MCF 10A (cell line): Measurements from ENCODE around the gene DCTN4. TPM values are rescaled to one million over a fixed set of nuclear protein-coding genes. Genes with fewer than 3 reads are reported as not detected.

Experiments
- BruUV-seq: library from RNA; stranded (reverse); fragments of 400-500 nt; replicated peaks from 2 replicates; lab custom pipeline; 2021; lab: Mats Ljungman, UMichigan
- CTCF ChIA-PET: fragments of 300-600 bp; sonication (Branson Sonifier 250); formaldehyde crosslinking; extraction: SDS; loops from one replicate; lab custom pipeline; 2021; ENCODE audit warnings: antibody characterized with exemption, inconsistent platforms; lab: Yijun Ruan, JAX
- POLR2A ChIA-PET: fragments of 300-600, 350-650 bp; sonication (Branson Sonifier 250); formaldehyde crosslinking; extraction: SDS; loops from one replicate; lab custom pipeline; 2020; ENCODE audit warnings: antibody characterized with exemption, inconsistent platforms; lab: Yijun Ruan, JAX
- DNase-seq: peaks from one replicate; pipeline ENCODE4 v3.0.0-alpha.2; 2018; ENCODE audit not compliant: unreplicated experiment
- H3K27ac Mint-ChIP-seq: one replicate; pipeline ENCODE4 v1.8.0; 2022; ENCODE audit warnings: mild to moderate bottlenecking, low read depth, mixed read lengths; ENCODE audit not compliant: unreplicated experiment
- H3K27me3 Mint-ChIP-seq: one replicate; pipeline ENCODE4 v1.8.0; 2022; ENCODE audit warnings: mixed read lengths; ENCODE audit not compliant: insufficient read depth, unreplicated experiment
- H3K36me3 Mint-ChIP-seq: one replicate; pipeline ENCODE4 v1.8.0; 2022; ENCODE audit warnings: mild to moderate bottlenecking, moderate library complexity, mixed read lengths; ENCODE audit not compliant: insufficient read depth, unreplicated experiment
- H3K4me1 Mint-ChIP-seq: one replicate; pipeline ENCODE4 v1.8.0; 2022; ENCODE audit warnings: mixed read lengths; ENCODE audit not compliant: insufficient read depth, unreplicated experiment
- H3K4me3 Mint-ChIP-seq: one replicate; pipeline ENCODE4 v1.8.0; 2022; ENCODE audit warnings: mild to moderate bottlenecking, moderate library complexity, mixed read lengths; ENCODE audit not compliant: unreplicated experiment
- H3K9me3 Mint-ChIP-seq: one replicate; pipeline ENCODE4 v1.8.0; 2022; ENCODE audit warnings: mixed read lengths; ENCODE audit not compliant: unreplicated experiment
- intact Hi-C: fragments of 100-400 bp; cut with micrococcal nuclease; formaldehyde crosslinking; loops from 2 replicates; pipeline ENCODE4 v1.14.1; 2022
- total RNA-seq: library from RNA; stranded (reverse); gene quantifications from 2 replicates; pipeline ENCODE4 v1.2.3, GENCODE V29; 2022
- TF ChIP-seq, protein P1 (sequence below): fragments of 200-600 bp; IDR thresholded peaks from one replicate; pipeline ENCODE4 v1.8.0; 2022; ENCODE audit warnings: antibody characterized with exemption, mild to moderate bottlenecking; ENCODE audit not compliant: unreplicated experiment

The DCTN4 gene
- total RNA-seq, 1 experiment from 2014 or later: 143 TPM

DNA sequence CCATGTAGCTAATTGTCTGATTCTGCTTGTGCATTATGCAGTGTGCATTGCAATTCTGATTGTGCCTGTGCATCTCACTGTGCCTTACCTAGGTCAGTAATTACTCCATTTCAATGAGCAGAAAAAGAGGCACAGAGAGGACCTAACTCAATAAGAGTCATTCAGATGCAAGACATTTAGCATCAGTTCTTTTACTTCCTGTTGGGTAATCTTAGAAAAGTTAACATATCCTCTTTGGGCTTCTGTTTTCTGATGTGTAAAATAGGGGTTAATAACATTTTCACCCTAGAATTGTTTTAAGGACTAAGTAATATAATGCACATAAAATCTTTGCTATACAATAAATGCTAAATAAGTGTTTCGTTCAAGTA is 7.0 kb upstream of the DCTN4 start:
- Mint-ChIP-seq H3K4me1 (peaks cover 23% of the 10 kb centered on the region), H3K36me3 (no peaks in the 10 kb centered on the region), H3K9me3 (peaks cover 8% of the 10 kb centered on the region), H3K27ac (no peak overlapping the region), H3K4me3 (no peak overlapping the region), H3K27me3 (no peaks in the 10 kb centered on the region)
- TF ChIP-seq, protein P1, sequence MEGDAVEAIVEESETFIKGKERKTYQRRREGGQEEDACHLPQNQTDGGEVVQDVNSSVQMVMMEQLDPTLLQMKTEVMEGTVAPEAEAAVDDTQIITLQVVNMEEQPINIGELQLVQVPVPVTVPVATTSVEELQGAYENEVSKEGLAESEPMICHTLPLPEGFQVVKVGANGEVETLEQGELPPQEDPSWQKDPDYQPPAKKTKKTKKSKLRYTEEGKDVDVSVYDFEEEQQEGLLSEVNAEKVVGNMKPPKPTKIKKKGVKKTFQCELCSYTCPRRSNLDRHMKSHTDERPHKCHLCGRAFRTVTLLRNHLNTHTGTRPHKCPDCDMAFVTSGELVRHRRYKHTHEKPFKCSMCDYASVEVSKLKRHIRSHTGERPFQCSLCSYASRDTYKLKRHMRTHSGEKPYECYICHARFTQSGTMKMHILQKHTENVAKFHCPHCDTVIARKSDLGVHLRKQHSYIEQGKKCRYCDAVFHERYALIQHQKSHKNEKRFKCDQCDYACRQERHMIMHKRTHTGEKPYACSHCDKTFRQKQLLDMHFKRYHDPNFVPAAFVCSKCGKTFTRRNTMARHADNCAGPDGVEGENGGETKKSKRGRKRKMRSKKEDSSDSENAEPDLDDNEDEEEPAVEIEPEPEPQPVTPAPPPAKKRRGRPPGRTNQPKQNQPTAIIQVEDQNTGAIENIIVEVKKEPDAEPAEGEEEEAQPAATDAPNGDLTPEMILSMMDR: no peak
- no peak for DNase-seq
- intact Hi-C loops: no loop called here
- CTCF ChIA-PET: interaction anchor here (0.7 to 18.3 kb wide), 8 partner anchors 12 to 206 kb away, joined by 4 to 348 read pairs (median 14); partner anchors contain the start of genes IRGM and SMIM3
- POLR2A ChIA-PET: interaction anchor here (0.9 to 18.2 kb wide), 2 partner anchors 10 to 66 kb away, joined by 6 to 541 read pairs; partner anchors contain the start of gene SMIM3
- BruUV-seq: no TSS peak

- TF ChIP-seq, protein P1: no peak
- no TSS peak for BruUV-seq
- ChIA-PET CTCF (interaction anchor here (1.1 to 18.3 kb wide), 11 partner anchors 11 to 515 kb away, joined by 3 to 348 read pairs (median 15); partner anchors contain the start of genes IRGM, RBM22 and SMIM3), POLR2A (interaction anchor here (0.6 to 18.2 kb wide), 3 partner anchors 10 to 25 kb away, joined by 3 to 541 read pairs (median 55); partner anchors contain the start of gene SMIM3)
- no peak for DNase-seq
- Mint-ChIP-seq H3K27ac (peak overlapping the region; percentile 95), H3K4me3 (no peak overlapping the region), H3K4me1 (peaks cover 23% of the 10 kb centered on the region), H3K9me3 (peaks cover 8% of the 10 kb centered on the region), H3K27me3 (no peaks in the 10 kb centered on the region), H3K36me3 (no peaks in the 10 kb centered on the region)
- intact Hi-C loops: no loop called here
These were observed 6.4 kb upstream of the DCTN4 start for GRCh38 chr5:150765011-150765798.

DNA sequence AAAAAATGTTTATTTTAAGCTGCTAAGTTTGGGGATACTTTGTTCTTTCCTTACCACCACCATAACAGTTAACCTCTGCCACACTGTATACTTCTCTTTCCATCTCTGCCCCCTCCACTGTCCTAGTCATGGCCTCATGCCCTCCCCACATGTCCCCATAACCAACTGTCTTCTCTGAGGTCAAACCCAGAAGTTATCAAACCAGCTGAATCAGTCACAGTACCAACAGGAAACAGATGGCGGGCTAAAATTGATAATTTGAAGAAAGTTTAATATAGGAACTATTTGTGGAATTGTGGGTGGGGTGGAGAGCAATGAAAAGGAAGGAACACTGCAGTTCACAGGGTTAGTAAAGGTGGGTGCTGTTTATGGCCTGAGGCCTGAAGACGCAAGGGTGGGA is 5.7 kb upstream of the DCTN4 start:
- peak overlapping the region; percentile 95 for H3K27ac Mint-ChIP-seq
- intact Hi-C loops: no loop called here
- BruUV-seq: no TSS peak
- no peaks in the 10 kb centered on the region for H3K27me3 Mint-ChIP-seq
- TF ChIP-seq, protein P1: no peak
- DNase-seq: no peak
- H3K4me1 Mint-ChIP-seq: peaks cover 25% of the 10 kb centered on the region
- POLR2A ChIA-PET: interaction anchor here (0.6 to 18.2 kb wide), 7 partner anchors 10 to 64 kb away, joined by 3 to 541 read pairs (median 12); partner anchors contain the start of genes RBM22 and SMIM3
- peaks cover 8% of the 10 kb centered on the region for H3K9me3 Mint-ChIP-seq
- H3K36me3 Mint-ChIP-seq: no peaks in the 10 kb centered on the region
- CTCF ChIA-PET: interaction anchor here (0.6 to 18.3 kb wide), 17 partner anchors 11 to 516 kb away, joined by 3 to 348 read pairs (median 5); partner anchors contain the start of genes IRGM, RBM22 and SMIM3
- H3K4me3 Mint-ChIP-seq: no peak overlapping the region
